MG63 (cell line): ENCODE measurements around the gene NDUFV3. TPM values are rescaled to one million over a fixed set of nuclear protein-coding genes. Genes with fewer than 3 reads are reported as not detected.
"Not testable (repeated sequence)": the region's sequence is repeated elsewhere in the genome, so short reads cannot be mapped to it uniquely, and the experiment has no call there.

Experiments used
- DNase-seq: peaks from one replicate; pipeline ENCODE4 v3.0.0-alpha.2; 2020
- H3K27me3 ChIP-seq: fragments of 250-450 bp; sonication (Bioruptor Pico); 2 replicates; pipeline ENCODE4 v1.5.1; 2020; ENCODE audit warnings: mild to moderate bottlenecking, moderate library complexity
- H3K36me3 ChIP-seq: fragments of 250-450 bp; sonication (Bioruptor Pico); 2 replicates; pipeline ENCODE4 v1.5.1; 2020; ENCODE audit warnings: mild to moderate bottlenecking, moderate library complexity
- H3K4me3 ChIP-seq: fragments of 250-450 bp; sonication (Bioruptor Pico); 2 replicates; pipeline ENCODE4 v1.5.1; 2020; ENCODE audit warnings: mild to moderate bottlenecking, moderate library complexity
- H3K9me3 ChIP-seq: fragments of 250-450 bp; sonication (Bioruptor Pico); 2 replicates; pipeline ENCODE4 v1.5.1; 2020; ENCODE audit warnings: mild to moderate bottlenecking, moderate library complexity
- total RNA-seq: library from RNA; depleted of rRNA; stranded (reverse); fragments of >200 nt; shearing (Covaris generic); gene quantifications from 2 replicates; pipeline ENCODE4 v1.2.3, GENCODE V29; 2014; ENCODE audit warnings: low replicate concordance

The NDUFV3 gene
- total RNA-seq, 1 experiment from 2014 or later, result 78.1 TPM

- not testable (repeated sequence) for H3K4me3 ChIP-seq, H3K36me3 ChIP-seq, H3K27me3 ChIP-seq, H3K9me3 ChIP-seq, DNase-seq
These were observed 44.2 kb downstream of the NDUFV3 start for GRCh38 chr21:42937034-42937940.

GRCh38 chr21:42937960-42938605, 45.0 kb downstream of the NDUFV3 start:
- H3K4me3 ChIP-seq, result no peak overlapping the region
- no peak for DNase-seq
- no peaks in the 10 kb centered on the region for H3K27me3 ChIP-seq
- no peaks in the 10 kb centered on the region for H3K36me3 ChIP-seq
- no peaks in the 10 kb centered on the region for H3K9me3 ChIP-seq

GRCh38 chr21:42938606-42938995, 45.5 kb downstream of the NDUFV3 start:
- not testable (repeated sequence) for H3K9me3 ChIP-seq, H3K27me3 ChIP-seq, H3K4me3 ChIP-seq, DNase-seq, H3K36me3 ChIP-seq

- Histone ChIP-seq H3K27me3 (no peaks in the 10 kb centered on the region), H3K9me3 (no peaks in the 10 kb centered on the region), H3K36me3 (no peaks in the 10 kb centered on the region), H3K4me3 (no peak overlapping the region; the same call in 1 of the 2 replicates)
- peak; percentile 94 for DNase-seq
These were observed 46.7 kb downstream of the NDUFV3 start for GRCh38 chr21:42939582-42940413.

GRCh38 chr21:42941696-42942085, 48.6 kb downstream of the NDUFV3 start:
- Histone ChIP-seq H3K4me3 (no peak overlapping the region), H3K9me3 (no peaks in the 10 kb centered on the region), H3K27me3 (no peaks in the 10 kb centered on the region), H3K36me3 (no peaks in the 10 kb centered on the region)
- DNase-seq, result no peak

- no peaks in the 10 kb centered on the region for H3K27me3 ChIP-seq
- H3K36me3 ChIP-seq, result no peaks in the 10 kb centered on the region
- no peak overlapping the region for H3K4me3 ChIP-seq
- DNase-seq, result no peak
- no peaks in the 10 kb centered on the region for H3K9me3 ChIP-seq
These were observed 49.1 kb downstream of the NDUFV3 start for GRCh38 chr21:42942244-42942643.

GRCh38 chr21:42949094-42949755, 56.1 kb downstream of the NDUFV3 start:
- not testable (repeated sequence) for H3K36me3 ChIP-seq, H3K4me3 ChIP-seq, H3K9me3 ChIP-seq, H3K27me3 ChIP-seq, DNase-seq

GRCh38 chr21:42951193-42951592, 58.1 kb downstream of the NDUFV3 start:
- not testable (repeated sequence) for H3K4me3 ChIP-seq, H3K27me3 ChIP-seq, DNase-seq, H3K9me3 ChIP-seq, H3K36me3 ChIP-seq

GRCh38 chr21:42956824-42957630, 63.9 kb downstream of the NDUFV3 start:
- Histone ChIP-seq H3K36me3 (no peaks in the 10 kb centered on the region), H3K27me3 (no peaks in the 10 kb centered on the region; the same call in 1 of the 2 replicates), H3K9me3 (no peaks in the 10 kb centered on the region), H3K4me3 (no peak overlapping the region)
- no peak for DNase-seq

GRCh38 chr21:42958122-42958521, 65.0 kb downstream of the NDUFV3 start:
- H3K4me3 ChIP-seq, H3K27me3 ChIP-seq, H3K36me3 ChIP-seq, H3K9me3 ChIP-seq, DNase-seq: not testable (repeated sequence)

GRCh38 chr21:42959728-42960127, 66.6 kb downstream of the NDUFV3 start:
- no peak for DNase-seq
- no peak overlapping the region for H3K4me3 ChIP-seq
- no peaks in the 10 kb centered on the region for H3K9me3 ChIP-seq
- H3K36me3 ChIP-seq, result no peaks in the 10 kb centered on the region
- H3K27me3 ChIP-seq, result no peaks in the 10 kb centered on the region; the same call in 1 of the 2 replicates

GRCh38 chr21:42962380-42963007, 69.4 kb downstream of the NDUFV3 start:
- Histone ChIP-seq H3K36me3 (no peaks in the 10 kb centered on the region), H3K4me3 (no peak overlapping the region), H3K9me3 (no peaks in the 10 kb centered on the region), H3K27me3 (no peaks in the 10 kb centered on the region; the same call in 1 of the 2 replicates)
- no peak for DNase-seq
